Measurements from ENCODE around the gene SLC25A12.

DNA sequence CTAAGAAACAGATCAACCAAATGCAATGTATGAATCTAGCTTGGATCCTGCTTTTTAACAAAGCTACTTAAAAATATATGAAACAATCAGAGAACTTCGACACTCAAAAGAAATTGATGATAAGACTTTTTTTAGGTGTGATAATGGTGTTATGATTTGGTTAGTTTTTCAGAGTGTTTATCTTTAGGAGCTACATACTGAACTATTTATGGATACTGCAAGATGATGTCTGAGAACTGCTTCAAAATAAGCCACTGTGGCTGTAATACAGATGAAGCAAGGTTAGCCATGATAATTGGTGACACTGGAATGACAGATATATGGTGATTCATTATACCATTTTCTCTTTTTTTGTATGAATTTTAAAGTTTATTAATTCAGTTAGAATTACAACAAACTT lies 14.2 kb downstream of the SLC25A12 start:
- TF ChIP-seq BHLHE40 (IDR thresholded peaks at IDR 0.05; ENCODE audit: borderline replicate concordance) (no peak), FOXA1 (IDR thresholded peaks at IDR 0.05) (no peak), SUZ12 (IDR thresholded peaks at IDR 0.05) (no peak)

Data from HEK293T (cell line).